HG03571 (cell line): Measurements from ENCODE around the gene CCDC69.

ENCODE experiments used
- ATAC-seq: cut with Tn5 transposase; IDR thresholded peaks from one replicate; pipeline ENCODE4 v1.9.1; 2021; ENCODE audit not compliant: unreplicated experiment

Gene CCDC69

GRCh38 chr5:151171529-151171928 is 52.4 kb downstream of the CCDC69 start:
- no peak for ATAC-seq

- ATAC-seq = no peak
These were observed 55.1 kb downstream of the CCDC69 start for GRCh38 chr5:151168602-151169344.

- no peak for ATAC-seq
These were observed 56.9 kb downstream of the CCDC69 start for GRCh38 chr5:151167022-151167421.

- peak; percentile 56 for ATAC-seq
These were observed 59.1 kb downstream of the CCDC69 start for GRCh38 chr5:151164687-151165392.

GRCh38 chr5:151162776-151163175 is 61.1 kb downstream of the CCDC69 start:
- ATAC-seq = no peak

- no peak for ATAC-seq
These were observed 64.1 kb downstream of the CCDC69 start for GRCh38 chr5:151159649-151160373.

- no peak for ATAC-seq
These were observed 65.6 kb downstream of the CCDC69 start for GRCh38 chr5:151158287-151158661.

GRCh38 chr5:151157426-151158286 is 66.2 kb downstream of the CCDC69 start, which contains the start of gene ANXA6:
Gene ANXA6 (minus strand): TSS chr5:151157779. CDS start chr5:151147901, 9,878 bp downstream.
- ATAC-seq = peak; percentile 49

GRCh38 chr5:151156507-151157420 is 67.1 kb downstream of the CCDC69 start:
- no peak for ATAC-seq

GRCh38 chr5:151155775-151156506 is 68.0 kb downstream of the CCDC69 start:
- ATAC-seq = peak; percentile 21

GRCh38 chr5:151154931-151155774 is 68.7 kb downstream of the CCDC69 start:
- peak; percentile 27 for ATAC-seq

GRCh38 chr5:151153766-151154272 is 70.1 kb downstream of the CCDC69 start:
- ATAC-seq = no peak

GRCh38 chr5:151153300-151153699 is 70.6 kb downstream of the CCDC69 start:
- ATAC-seq = no peak

- ATAC-seq = no peak
These were observed 72.1 kb downstream of the CCDC69 start for GRCh38 chr5:151151793-151152192.

- no peak for ATAC-seq
These were observed 72.6 kb downstream of the CCDC69 start for GRCh38 chr5:151151263-151151660.

GRCh38 chr5:151150471-151151262 is 73.2 kb downstream of the CCDC69 start:
- ATAC-seq = peak; percentile 40

GRCh38 chr5:151148583-151148982 is 75.3 kb downstream of the CCDC69 start:
- ATAC-seq = no peak
